HL-60 (cell line): ENCODE results near the gene CNTN1.

ENCODE experiments used
- SPI1 ChIP-seq: IDR thresholded peaks from 2 replicates; pipeline ENCODE4 v1.6.1; 2012; ENCODE audit warnings: low read depth, mild to moderate bottlenecking, borderline replicate concordance
- TF ChIP-seq, protein P1 (sequence below): IDR thresholded peaks from one replicate; pipeline ENCODE4 v1.5.1; 2011; ENCODE audit warnings: low read length, control low read depth, inconsistent platforms; ENCODE audit not compliant: insufficient read depth
- TF ChIP-seq, protein P2 (sequence below): IDR thresholded peaks from 2 replicates; pipeline ENCODE4 v1.6.1; 2012; ENCODE audit warnings: low read depth; ENCODE audit not compliant: insufficient replicate concordance

DNA sequence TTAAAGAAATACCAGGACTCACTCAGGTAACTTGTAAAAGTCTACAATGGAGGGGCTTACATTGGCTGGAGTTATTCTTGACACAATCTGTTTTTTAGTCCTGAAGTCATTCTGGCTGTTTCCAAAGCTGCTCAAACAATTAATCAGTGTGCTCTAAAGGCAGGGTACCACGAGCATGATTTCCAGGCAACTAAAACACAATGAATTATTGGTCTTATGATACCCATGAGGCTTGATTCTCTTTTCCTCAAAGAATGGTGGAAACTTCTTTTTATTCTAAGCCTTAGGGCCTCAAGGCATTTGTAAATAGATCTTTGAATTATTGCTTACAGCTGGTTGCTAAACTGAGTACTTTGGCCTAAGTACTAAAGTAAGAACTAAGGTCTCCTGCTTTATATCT is 296.1 kb downstream of the CNTN1 start:
- TF ChIP-seq, protein P1, sequence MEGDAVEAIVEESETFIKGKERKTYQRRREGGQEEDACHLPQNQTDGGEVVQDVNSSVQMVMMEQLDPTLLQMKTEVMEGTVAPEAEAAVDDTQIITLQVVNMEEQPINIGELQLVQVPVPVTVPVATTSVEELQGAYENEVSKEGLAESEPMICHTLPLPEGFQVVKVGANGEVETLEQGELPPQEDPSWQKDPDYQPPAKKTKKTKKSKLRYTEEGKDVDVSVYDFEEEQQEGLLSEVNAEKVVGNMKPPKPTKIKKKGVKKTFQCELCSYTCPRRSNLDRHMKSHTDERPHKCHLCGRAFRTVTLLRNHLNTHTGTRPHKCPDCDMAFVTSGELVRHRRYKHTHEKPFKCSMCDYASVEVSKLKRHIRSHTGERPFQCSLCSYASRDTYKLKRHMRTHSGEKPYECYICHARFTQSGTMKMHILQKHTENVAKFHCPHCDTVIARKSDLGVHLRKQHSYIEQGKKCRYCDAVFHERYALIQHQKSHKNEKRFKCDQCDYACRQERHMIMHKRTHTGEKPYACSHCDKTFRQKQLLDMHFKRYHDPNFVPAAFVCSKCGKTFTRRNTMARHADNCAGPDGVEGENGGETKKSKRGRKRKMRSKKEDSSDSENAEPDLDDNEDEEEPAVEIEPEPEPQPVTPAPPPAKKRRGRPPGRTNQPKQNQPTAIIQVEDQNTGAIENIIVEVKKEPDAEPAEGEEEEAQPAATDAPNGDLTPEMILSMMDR, result no peak
- TF ChIP-seq, protein P2, sequence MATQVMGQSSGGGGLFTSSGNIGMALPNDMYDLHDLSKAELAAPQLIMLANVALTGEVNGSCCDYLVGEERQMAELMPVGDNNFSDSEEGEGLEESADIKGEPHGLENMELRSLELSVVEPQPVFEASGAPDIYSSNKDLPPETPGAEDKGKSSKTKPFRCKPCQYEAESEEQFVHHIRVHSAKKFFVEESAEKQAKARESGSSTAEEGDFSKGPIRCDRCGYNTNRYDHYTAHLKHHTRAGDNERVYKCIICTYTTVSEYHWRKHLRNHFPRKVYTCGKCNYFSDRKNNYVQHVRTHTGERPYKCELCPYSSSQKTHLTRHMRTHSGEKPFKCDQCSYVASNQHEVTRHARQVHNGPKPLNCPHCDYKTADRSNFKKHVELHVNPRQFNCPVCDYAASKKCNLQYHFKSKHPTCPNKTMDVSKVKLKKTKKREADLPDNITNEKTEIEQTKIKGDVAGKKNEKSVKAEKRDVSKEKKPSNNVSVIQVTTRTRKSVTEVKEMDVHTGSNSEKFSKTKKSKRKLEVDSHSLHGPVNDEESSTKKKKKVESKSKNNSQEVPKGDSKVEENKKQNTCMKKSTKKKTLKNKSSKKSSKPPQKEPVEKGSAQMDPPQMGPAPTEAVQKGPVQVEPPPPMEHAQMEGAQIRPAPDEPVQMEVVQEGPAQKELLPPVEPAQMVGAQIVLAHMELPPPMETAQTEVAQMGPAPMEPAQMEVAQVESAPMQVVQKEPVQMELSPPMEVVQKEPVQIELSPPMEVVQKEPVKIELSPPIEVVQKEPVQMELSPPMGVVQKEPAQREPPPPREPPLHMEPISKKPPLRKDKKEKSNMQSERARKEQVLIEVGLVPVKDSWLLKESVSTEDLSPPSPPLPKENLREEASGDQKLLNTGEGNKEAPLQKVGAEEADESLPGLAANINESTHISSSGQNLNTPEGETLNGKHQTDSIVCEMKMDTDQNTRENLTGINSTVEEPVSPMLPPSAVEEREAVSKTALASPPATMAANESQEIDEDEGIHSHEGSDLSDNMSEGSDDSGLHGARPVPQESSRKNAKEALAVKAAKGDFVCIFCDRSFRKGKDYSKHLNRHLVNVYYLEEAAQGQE, result no peak
- TF ChIP-seq SPI1, result no peak
